Measurements from ENCODE around the gene FOXJ2.

- TF ChIP-seq, protein P1, sequence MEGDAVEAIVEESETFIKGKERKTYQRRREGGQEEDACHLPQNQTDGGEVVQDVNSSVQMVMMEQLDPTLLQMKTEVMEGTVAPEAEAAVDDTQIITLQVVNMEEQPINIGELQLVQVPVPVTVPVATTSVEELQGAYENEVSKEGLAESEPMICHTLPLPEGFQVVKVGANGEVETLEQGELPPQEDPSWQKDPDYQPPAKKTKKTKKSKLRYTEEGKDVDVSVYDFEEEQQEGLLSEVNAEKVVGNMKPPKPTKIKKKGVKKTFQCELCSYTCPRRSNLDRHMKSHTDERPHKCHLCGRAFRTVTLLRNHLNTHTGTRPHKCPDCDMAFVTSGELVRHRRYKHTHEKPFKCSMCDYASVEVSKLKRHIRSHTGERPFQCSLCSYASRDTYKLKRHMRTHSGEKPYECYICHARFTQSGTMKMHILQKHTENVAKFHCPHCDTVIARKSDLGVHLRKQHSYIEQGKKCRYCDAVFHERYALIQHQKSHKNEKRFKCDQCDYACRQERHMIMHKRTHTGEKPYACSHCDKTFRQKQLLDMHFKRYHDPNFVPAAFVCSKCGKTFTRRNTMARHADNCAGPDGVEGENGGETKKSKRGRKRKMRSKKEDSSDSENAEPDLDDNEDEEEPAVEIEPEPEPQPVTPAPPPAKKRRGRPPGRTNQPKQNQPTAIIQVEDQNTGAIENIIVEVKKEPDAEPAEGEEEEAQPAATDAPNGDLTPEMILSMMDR (IDR thresholded peaks at IDR 0.05) = no peak
- no peak for TF ChIP-seq EP300 (IDR thresholded peaks at IDR 0.05; ENCODE audit: borderline replicate concordance in 1 of 2, low read depth in 1 of 2, low read length in 1 of 2)
- TF ChIP-seq, protein P2, sequence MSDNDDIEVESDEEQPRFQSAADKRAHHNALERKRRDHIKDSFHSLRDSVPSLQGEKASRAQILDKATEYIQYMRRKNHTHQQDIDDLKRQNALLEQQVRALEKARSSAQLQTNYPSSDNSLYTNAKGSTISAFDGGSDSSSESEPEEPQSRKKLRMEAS (IDR thresholded peaks at IDR 0.05; ENCODE audit: low read depth) = no peak
- TF ChIP-seq RAD21 (IDR thresholded peaks at IDR 0.05; ENCODE audit: low read length) = no peak
Measured at GRCh38 chr12:8028267-8028666, 4.2 kb upstream of the FOXJ2 start.

Measured in SK-N-SH (cell line).